A549 (cell line): ENCODE measurements around the gene HBA1.

ENCODE experiments used
- POLR2A ChIP-seq: IDR thresholded peaks from 2 replicates; pipeline ENCODE4 v1.6.1; 2012; ENCODE audit warnings: mild to moderate bottlenecking, low read length
- TF ChIP-seq, protein P1 (sequence below): fragments of >200 bp; sonication (Bioruptor Twin); formaldehyde crosslinking; IDR thresholded peaks from 3 replicates; pipeline ENCODE4 v1.5.1; 2016

DNA sequence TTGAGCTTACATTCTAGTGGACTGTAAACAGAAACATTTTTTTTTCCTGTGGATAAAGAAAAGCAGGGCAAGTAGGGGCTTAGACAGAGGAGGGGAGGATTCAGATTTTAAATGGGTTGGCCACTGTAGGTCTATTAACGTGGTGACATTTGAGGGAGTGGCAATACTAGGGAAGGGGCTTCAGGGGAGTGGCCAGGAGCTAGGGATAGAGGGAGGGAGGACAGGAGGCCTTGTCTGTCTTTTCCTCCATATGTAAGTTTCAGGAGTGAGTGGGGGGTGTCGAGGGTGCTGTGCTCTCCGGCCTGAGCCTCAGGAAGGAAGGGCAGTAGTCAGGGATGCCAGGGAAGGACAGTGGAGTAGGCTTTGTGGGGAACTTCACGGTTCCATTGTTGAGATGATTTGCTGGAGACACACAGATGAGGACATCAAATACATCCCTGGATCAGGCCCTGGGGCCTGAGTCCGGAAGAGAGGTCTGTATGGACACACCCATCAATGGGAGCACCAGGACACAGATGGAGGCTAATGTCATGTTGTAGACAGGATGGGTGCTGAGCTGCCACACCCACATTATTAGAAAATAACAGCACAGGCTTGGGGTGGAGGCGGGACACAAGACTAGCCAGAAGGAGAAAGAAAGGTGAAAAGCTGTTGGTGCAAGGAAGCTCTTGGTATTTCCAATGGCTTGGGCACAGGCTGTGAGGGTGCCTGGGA lies 17.2 kb upstream of the HBA1 start:
- TF ChIP-seq, protein P1, sequence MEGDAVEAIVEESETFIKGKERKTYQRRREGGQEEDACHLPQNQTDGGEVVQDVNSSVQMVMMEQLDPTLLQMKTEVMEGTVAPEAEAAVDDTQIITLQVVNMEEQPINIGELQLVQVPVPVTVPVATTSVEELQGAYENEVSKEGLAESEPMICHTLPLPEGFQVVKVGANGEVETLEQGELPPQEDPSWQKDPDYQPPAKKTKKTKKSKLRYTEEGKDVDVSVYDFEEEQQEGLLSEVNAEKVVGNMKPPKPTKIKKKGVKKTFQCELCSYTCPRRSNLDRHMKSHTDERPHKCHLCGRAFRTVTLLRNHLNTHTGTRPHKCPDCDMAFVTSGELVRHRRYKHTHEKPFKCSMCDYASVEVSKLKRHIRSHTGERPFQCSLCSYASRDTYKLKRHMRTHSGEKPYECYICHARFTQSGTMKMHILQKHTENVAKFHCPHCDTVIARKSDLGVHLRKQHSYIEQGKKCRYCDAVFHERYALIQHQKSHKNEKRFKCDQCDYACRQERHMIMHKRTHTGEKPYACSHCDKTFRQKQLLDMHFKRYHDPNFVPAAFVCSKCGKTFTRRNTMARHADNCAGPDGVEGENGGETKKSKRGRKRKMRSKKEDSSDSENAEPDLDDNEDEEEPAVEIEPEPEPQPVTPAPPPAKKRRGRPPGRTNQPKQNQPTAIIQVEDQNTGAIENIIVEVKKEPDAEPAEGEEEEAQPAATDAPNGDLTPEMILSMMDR: no peak
- no peak for TF ChIP-seq POLR2A
